Liver (tissue), 3 donors: ENCODE results near the gene USP6NL.

Experiments
- EGR1 ChIP-seq, 2 donors: IDR thresholded peaks; 2 replicates each; pipeline ENCODE4 v1.6.1; 2016 to 2018; ENCODE audit warnings: antibody characterized with exemption in 2 of 2, low read depth in 2 of 2
- FOXA1 ChIP-seq: IDR thresholded peaks from 2 replicates; pipeline ENCODE4 v1.6.1; 2016; ENCODE audit warnings: antibody characterized with exemption
- JUND ChIP-seq, 2 donors: IDR thresholded peaks; 2 replicates each; pipeline ENCODE4 v1.6.1; 2016; ENCODE audit warnings: antibody characterized with exemption in 2 of 2
- RAD21 ChIP-seq, 2 donors: IDR thresholded peaks; 2 replicates each; pipeline ENCODE4 v1.6.1; 2016; ENCODE audit warnings: antibody characterized with exemption in 2 of 2, mild to moderate bottlenecking in 2 of 2
- TAF1 ChIP-seq: conservative IDR thresholded peaks from 2 replicates; pipeline ENCODE4 v1.6.1; 2016; ENCODE audit warnings: antibody characterized with exemption, mild to moderate bottlenecking
- YY1 ChIP-seq: IDR thresholded peaks from 2 replicates; pipeline ENCODE4 v1.6.1; 2016; ENCODE audit warnings: antibody characterized with exemption, mild to moderate bottlenecking
- TF ChIP-seq, protein P1 (sequence below): fragments of 150-350 bp; IDR thresholded peaks from 2 replicates; pipeline ENCODE4 v1.5.1; 2017; ENCODE audit warnings: improper control_type of control experiment, low read depth, low read length; ENCODE audit not compliant: missing input control
- TF ChIP-seq, protein P2 (sequence below): IDR thresholded peaks from 2 replicates; pipeline ENCODE4 v1.6.1; 2016; ENCODE audit warnings: antibody characterized with exemption, mild to moderate bottlenecking
- TF ChIP-seq, protein P3 (sequence below): IDR thresholded peaks from 2 replicates; pipeline ENCODE4 v1.6.1; 2016; ENCODE audit warnings: antibody characterized with exemption
- TF ChIP-seq, protein P4 (sequence below): IDR thresholded peaks from 2 replicates; pipeline ENCODE4 v1.6.1; 2016; ENCODE audit warnings: antibody characterized with exemption
- donor health status: healthy.
- donor health status: healthy.

DNA sequence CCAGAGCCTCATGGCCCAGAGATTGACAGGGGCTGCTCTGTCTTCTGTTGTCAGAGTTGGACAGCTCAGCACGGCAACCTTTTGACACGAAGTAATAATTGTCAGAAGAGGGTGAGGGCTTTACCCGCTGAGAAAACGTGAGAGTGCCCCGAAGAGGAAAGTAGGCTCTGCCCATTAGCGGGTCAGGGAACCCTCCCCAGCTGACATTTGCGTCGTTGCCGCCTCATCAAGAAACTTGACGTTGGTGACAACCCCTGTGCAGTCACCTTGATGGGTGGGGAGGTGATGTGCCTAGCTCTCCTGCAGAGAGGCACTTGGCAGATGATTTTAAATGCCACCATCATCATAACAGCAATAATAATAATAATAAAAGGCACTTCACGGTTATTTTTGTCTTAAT is 202.1 kb downstream of the USP6NL start:
- TF ChIP-seq, protein P1, sequence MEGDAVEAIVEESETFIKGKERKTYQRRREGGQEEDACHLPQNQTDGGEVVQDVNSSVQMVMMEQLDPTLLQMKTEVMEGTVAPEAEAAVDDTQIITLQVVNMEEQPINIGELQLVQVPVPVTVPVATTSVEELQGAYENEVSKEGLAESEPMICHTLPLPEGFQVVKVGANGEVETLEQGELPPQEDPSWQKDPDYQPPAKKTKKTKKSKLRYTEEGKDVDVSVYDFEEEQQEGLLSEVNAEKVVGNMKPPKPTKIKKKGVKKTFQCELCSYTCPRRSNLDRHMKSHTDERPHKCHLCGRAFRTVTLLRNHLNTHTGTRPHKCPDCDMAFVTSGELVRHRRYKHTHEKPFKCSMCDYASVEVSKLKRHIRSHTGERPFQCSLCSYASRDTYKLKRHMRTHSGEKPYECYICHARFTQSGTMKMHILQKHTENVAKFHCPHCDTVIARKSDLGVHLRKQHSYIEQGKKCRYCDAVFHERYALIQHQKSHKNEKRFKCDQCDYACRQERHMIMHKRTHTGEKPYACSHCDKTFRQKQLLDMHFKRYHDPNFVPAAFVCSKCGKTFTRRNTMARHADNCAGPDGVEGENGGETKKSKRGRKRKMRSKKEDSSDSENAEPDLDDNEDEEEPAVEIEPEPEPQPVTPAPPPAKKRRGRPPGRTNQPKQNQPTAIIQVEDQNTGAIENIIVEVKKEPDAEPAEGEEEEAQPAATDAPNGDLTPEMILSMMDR = no peak
- TF ChIP-seq, protein P2, sequence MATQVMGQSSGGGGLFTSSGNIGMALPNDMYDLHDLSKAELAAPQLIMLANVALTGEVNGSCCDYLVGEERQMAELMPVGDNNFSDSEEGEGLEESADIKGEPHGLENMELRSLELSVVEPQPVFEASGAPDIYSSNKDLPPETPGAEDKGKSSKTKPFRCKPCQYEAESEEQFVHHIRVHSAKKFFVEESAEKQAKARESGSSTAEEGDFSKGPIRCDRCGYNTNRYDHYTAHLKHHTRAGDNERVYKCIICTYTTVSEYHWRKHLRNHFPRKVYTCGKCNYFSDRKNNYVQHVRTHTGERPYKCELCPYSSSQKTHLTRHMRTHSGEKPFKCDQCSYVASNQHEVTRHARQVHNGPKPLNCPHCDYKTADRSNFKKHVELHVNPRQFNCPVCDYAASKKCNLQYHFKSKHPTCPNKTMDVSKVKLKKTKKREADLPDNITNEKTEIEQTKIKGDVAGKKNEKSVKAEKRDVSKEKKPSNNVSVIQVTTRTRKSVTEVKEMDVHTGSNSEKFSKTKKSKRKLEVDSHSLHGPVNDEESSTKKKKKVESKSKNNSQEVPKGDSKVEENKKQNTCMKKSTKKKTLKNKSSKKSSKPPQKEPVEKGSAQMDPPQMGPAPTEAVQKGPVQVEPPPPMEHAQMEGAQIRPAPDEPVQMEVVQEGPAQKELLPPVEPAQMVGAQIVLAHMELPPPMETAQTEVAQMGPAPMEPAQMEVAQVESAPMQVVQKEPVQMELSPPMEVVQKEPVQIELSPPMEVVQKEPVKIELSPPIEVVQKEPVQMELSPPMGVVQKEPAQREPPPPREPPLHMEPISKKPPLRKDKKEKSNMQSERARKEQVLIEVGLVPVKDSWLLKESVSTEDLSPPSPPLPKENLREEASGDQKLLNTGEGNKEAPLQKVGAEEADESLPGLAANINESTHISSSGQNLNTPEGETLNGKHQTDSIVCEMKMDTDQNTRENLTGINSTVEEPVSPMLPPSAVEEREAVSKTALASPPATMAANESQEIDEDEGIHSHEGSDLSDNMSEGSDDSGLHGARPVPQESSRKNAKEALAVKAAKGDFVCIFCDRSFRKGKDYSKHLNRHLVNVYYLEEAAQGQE = no peak
- TF ChIP-seq EGR1 (IDR thresholded peaks at IDR 0.05; ENCODE audit: low read depth in 2 of 2) (no peak), YY1 (no peak), TAF1 (no peak), RAD21 (IDR thresholded peaks at IDR 0.05) (no peak), FOXA1 (no peak), JUND (IDR thresholded peaks at IDR 0.05) (no peak)
- TF ChIP-seq, protein P3, sequence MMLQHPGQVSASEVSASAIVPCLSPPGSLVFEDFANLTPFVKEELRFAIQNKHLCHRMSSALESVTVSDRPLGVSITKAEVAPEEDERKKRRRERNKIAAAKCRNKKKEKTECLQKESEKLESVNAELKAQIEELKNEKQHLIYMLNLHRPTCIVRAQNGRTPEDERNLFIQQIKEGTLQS = no peak
- TF ChIP-seq, protein P4, sequence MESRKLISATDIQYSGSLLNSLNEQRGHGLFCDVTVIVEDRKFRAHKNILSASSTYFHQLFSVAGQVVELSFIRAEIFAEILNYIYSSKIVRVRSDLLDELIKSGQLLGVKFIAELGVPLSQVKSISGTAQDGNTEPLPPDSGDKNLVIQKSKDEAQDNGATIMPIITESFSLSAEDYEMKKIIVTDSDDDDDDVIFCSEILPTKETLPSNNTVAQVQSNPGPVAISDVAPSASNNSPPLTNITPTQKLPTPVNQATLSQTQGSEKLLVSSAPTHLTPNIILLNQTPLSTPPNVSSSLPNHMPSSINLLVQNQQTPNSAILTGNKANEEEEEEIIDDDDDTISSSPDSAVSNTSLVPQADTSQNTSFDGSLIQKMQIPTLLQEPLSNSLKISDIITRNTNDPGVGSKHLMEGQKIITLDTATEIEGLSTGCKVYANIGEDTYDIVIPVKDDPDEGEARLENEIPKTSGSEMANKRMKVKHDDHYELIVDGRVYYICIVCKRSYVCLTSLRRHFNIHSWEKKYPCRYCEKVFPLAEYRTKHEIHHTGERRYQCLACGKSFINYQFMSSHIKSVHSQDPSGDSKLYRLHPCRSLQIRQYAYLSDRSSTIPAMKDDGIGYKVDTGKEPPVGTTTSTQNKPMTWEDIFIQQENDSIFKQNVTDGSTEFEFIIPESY = no peak
